ENCODE data around the gene LRCH1.

LRCH1 gene

GRCh38 chr13:46745062-46745461, 192.1 kb downstream of the LRCH1 start:
- DNase-seq: no peak

GRCh38 chr13:46745706-46746105, 192.7 kb downstream of the LRCH1 start:
- no peak overlapping the region for H3K14ac ChIP-seq (ENCODE audit: low read length in 2 of 2)
- no peak overlapping the region for H3K9ac ChIP-seq (ENCODE audit: low read length)
- H2BK120ac ChIP-seq (ENCODE audit: low read depth, low read length): no peak overlapping the region
- H4K91ac ChIP-seq (ENCODE audit: low read length): no peak overlapping the region
- H2BK5ac ChIP-seq (ENCODE audit: low read depth, low read length, poor library complexity, severe bottlenecking): no peak overlapping the region
- H2BK12ac ChIP-seq (ENCODE audit: low read length in 2 of 2): no peak overlapping the region
- no peak overlapping the region for H4K8ac ChIP-seq (ENCODE audit: low read length)
- no peaks in the 10 kb centered on the region for H3K27me3 ChIP-seq (ENCODE audit: control insufficient read depth in 1 of 2, insufficient read depth in 1 of 2, low read length in 2 of 2)
- H3K4ac ChIP-seq (ENCODE audit: low read depth in 1 of 2, low read length in 2 of 2): no peak overlapping the region
- no peak overlapping the region for H3K4me2 ChIP-seq (ENCODE audit: low read length, poor library complexity, severe bottlenecking)
- peaks cover 40 to 76% of the 10 kb centered on the region in 2 experiments for H3K36me3 ChIP-seq (ENCODE audit: control insufficient read depth in 1 of 2, insufficient read depth in 2 of 2, low read depth in 1 of 2, low read length in 2 of 2)
- no peak overlapping the region for H2AK5ac ChIP-seq (ENCODE audit: low read length, severe bottlenecking)
- H3K27ac ChIP-seq (ENCODE audit: low read length, poor library complexity, severe bottlenecking): no peak overlapping the region
- no peak overlapping the region for H3K4me3 ChIP-seq (ENCODE audit: insufficient read depth in 1 of 2, low read depth in 1 of 2, low read length in 2 of 2)
- no peaks in the 10 kb centered on the region for H3K9me3 ChIP-seq (ENCODE audit: control insufficient read depth, low read length)
- no peak overlapping the region for H3K18ac ChIP-seq (ENCODE audit: low read depth in 1 of 2, low read length in 2 of 2)
- no peak overlapping the region for H2BK15ac ChIP-seq (ENCODE audit: low read depth, poor library complexity, severe bottlenecking)
- DNase-seq: no peak
- H3K79me1 ChIP-seq (replicated peaks; ENCODE audit: low read length, poor library complexity, severe bottlenecking): peaks cover 12% of the 10 kb centered on the region
- WGBS: 97% methylated on average over 2 of the region's 4 CpGs
- no peaks in the 10 kb centered on the region for H3K4me1 ChIP-seq (ENCODE audit: control insufficient read depth, insufficient read depth, low read depth, low read length)
- H3K23ac ChIP-seq (ENCODE audit: low read length in 2 of 2): no peak overlapping the region
- H2AFZ ChIP-seq (ENCODE audit: low read depth, low read length): no peak overlapping the region

More at GRCh38 chr13:46745062-46745461, 192.1 kb downstream of the LRCH1 start:
- peaks cover 37 to 72% of the 10 kb centered on the region in 2 experiments for H3K36me3 ChIP-seq (ENCODE audit: control insufficient read depth in 1 of 2, insufficient read depth in 2 of 2, low read depth in 1 of 2, low read length in 2 of 2)
- H3K23ac ChIP-seq (ENCODE audit: low read length in 2 of 2): no peak overlapping the region
- no peak overlapping the region for H4K91ac ChIP-seq (ENCODE audit: low read length)
- peaks cover 12% of the 10 kb centered on the region for H3K79me1 ChIP-seq (replicated peaks; ENCODE audit: low read length, poor library complexity, severe bottlenecking)
- no peak overlapping the region for H3K4me2 ChIP-seq (ENCODE audit: low read length, poor library complexity, severe bottlenecking)
- H2AK5ac ChIP-seq (ENCODE audit: low read length, severe bottlenecking): no peak overlapping the region
- no peak overlapping the region for H3K4ac ChIP-seq (ENCODE audit: low read depth in 1 of 2, low read length in 2 of 2)
- H2BK120ac ChIP-seq (ENCODE audit: low read depth, low read length): no peak overlapping the region
- H3K14ac ChIP-seq (ENCODE audit: low read length in 2 of 2): no peak overlapping the region
- H2BK12ac ChIP-seq (ENCODE audit: low read length in 2 of 2): no peak overlapping the region
- no peak overlapping the region for H3K18ac ChIP-seq (ENCODE audit: low read depth in 1 of 2, low read length in 2 of 2)
- H3K27ac ChIP-seq (ENCODE audit: low read length, poor library complexity, severe bottlenecking): no peak overlapping the region
- H4K8ac ChIP-seq (ENCODE audit: low read length): no peak overlapping the region
- H2BK15ac ChIP-seq (ENCODE audit: low read depth, poor library complexity, severe bottlenecking): no peak overlapping the region
- H3K9me3 ChIP-seq (ENCODE audit: control insufficient read depth, low read length): no peaks in the 10 kb centered on the region
- no peaks in the 10 kb centered on the region for H3K27me3 ChIP-seq (ENCODE audit: control insufficient read depth in 1 of 2, insufficient read depth in 1 of 2, low read length in 2 of 2)
- no peaks in the 10 kb centered on the region for H3K4me1 ChIP-seq (ENCODE audit: control insufficient read depth, insufficient read depth, low read depth, low read length)
- H3K9ac ChIP-seq (ENCODE audit: low read length): no peak overlapping the region
- WGBS: 99% methylated on average over 4 of the region's 4 CpGs
- no peak overlapping the region for H2AFZ ChIP-seq (ENCODE audit: low read depth, low read length)
- no peak overlapping the region for H2BK5ac ChIP-seq (ENCODE audit: low read depth, low read length, poor library complexity, severe bottlenecking)
- no peak overlapping the region for H3K4me3 ChIP-seq (ENCODE audit: insufficient read depth in 1 of 2, low read depth in 1 of 2, low read length in 2 of 2)

- Histone ChIP-seq H3K36me3 (ENCODE audit: control insufficient read depth in 1 of 2, insufficient read depth in 2 of 2, low read depth in 1 of 2, low read length in 2 of 2) (peaks cover 39 to 68% of the 10 kb centered on the region in 2 experiments), H3K23ac (ENCODE audit: low read length in 2 of 2) (no peak overlapping the region), H2BK120ac (ENCODE audit: low read depth, low read length) (no peak overlapping the region), H2BK5ac (ENCODE audit: low read depth, low read length, poor library complexity, severe bottlenecking) (no peak overlapping the region), H3K4ac (ENCODE audit: low read depth in 1 of 2, low read length in 2 of 2) (no peak overlapping the region), H2AFZ (ENCODE audit: low read depth, low read length) (no peak overlapping the region), H3K4me2 (ENCODE audit: low read length, poor library complexity, severe bottlenecking) (no peak overlapping the region), H3K27ac (ENCODE audit: low read length, poor library complexity, severe bottlenecking) (no peak overlapping the region), H2BK12ac (ENCODE audit: low read length in 2 of 2) (no peak overlapping the region), H3K9me3 (ENCODE audit: control insufficient read depth, low read length) (no peaks in the 10 kb centered on the region), H3K4me3 (ENCODE audit: insufficient read depth in 1 of 2, low read depth in 1 of 2, low read length in 2 of 2) (no peak overlapping the region), H3K79me1 (replicated peaks; ENCODE audit: low read length, poor library complexity, severe bottlenecking) (peaks cover 9% of the 10 kb centered on the region), H3K14ac (ENCODE audit: low read length in 2 of 2) (no peak overlapping the region), H3K18ac (ENCODE audit: low read depth in 1 of 2, low read length in 2 of 2) (no peak overlapping the region), H4K8ac (ENCODE audit: low read length) (no peak overlapping the region), H2AK5ac (ENCODE audit: low read length, severe bottlenecking) (no peak overlapping the region), H3K9ac (ENCODE audit: low read length) (no peak overlapping the region), H2BK15ac (ENCODE audit: low read depth, poor library complexity, severe bottlenecking) (no peak overlapping the region), H3K4me1 (ENCODE audit: control insufficient read depth, insufficient read depth, low read depth, low read length) (no peaks in the 10 kb centered on the region), H4K91ac (ENCODE audit: low read length) (no peak overlapping the region), H3K27me3 (ENCODE audit: control insufficient read depth in 1 of 2, insufficient read depth in 1 of 2, low read length in 2 of 2) (no peaks in the 10 kb centered on the region)
- DNase-seq: no peak
- WGBS: 96% methylated on average over 7 of the region's 8 CpGs
These were observed 194.3 kb downstream of the LRCH1 start for GRCh38 chr13:46747031-46747820.

- peaks cover 37 to 69% of the 10 kb centered on the region in 2 experiments for H3K36me3 ChIP-seq (ENCODE audit: control insufficient read depth in 1 of 2, insufficient read depth in 2 of 2, low read depth in 1 of 2, low read length in 2 of 2)
- H4K91ac ChIP-seq (ENCODE audit: low read length): no peak overlapping the region
- H3K18ac ChIP-seq (ENCODE audit: low read depth in 1 of 2, low read length in 2 of 2): no peak overlapping the region
- no peak overlapping the region for H3K4me3 ChIP-seq (ENCODE audit: insufficient read depth in 1 of 2, low read depth in 1 of 2, low read length in 2 of 2)
- no peaks in the 10 kb centered on the region for H3K27me3 ChIP-seq (ENCODE audit: control insufficient read depth in 1 of 2, insufficient read depth in 1 of 2, low read length in 2 of 2)
- H2BK15ac ChIP-seq (ENCODE audit: low read depth, poor library complexity, severe bottlenecking): no peak overlapping the region
- no peak overlapping the region for H2BK5ac ChIP-seq (ENCODE audit: low read depth, low read length, poor library complexity, severe bottlenecking)
- H3K27ac ChIP-seq (ENCODE audit: low read length, poor library complexity, severe bottlenecking): no peak overlapping the region
- H2BK12ac ChIP-seq (ENCODE audit: low read length in 2 of 2): no peak overlapping the region
- H3K9ac ChIP-seq (ENCODE audit: low read length): no peak overlapping the region
- H3K79me1 ChIP-seq (replicated peaks; ENCODE audit: low read length, poor library complexity, severe bottlenecking): peaks cover 9% of the 10 kb centered on the region
- H3K9me3 ChIP-seq (ENCODE audit: control insufficient read depth, low read length): no peaks in the 10 kb centered on the region
- no peak overlapping the region for H2AFZ ChIP-seq (ENCODE audit: low read depth, low read length)
- H2BK120ac ChIP-seq (ENCODE audit: low read depth, low read length): no peak overlapping the region
- H4K8ac ChIP-seq (ENCODE audit: low read length): no peak overlapping the region
- H3K4me1 ChIP-seq (ENCODE audit: control insufficient read depth, insufficient read depth, low read depth, low read length): no peaks in the 10 kb centered on the region
- 61% methylated on average over 4 of the region's 4 CpGs for WGBS
- no peak overlapping the region for H3K4me2 ChIP-seq (ENCODE audit: low read length, poor library complexity, severe bottlenecking)
- no peak overlapping the region for H3K23ac ChIP-seq (ENCODE audit: low read length in 2 of 2)
- H2AK5ac ChIP-seq (ENCODE audit: low read length, severe bottlenecking): no peak overlapping the region
- no peak for DNase-seq
- no peak overlapping the region for H3K14ac ChIP-seq (ENCODE audit: low read length in 2 of 2)
- H3K4ac ChIP-seq (ENCODE audit: low read depth in 1 of 2, low read length in 2 of 2): no peak overlapping the region
These were observed 195.3 kb downstream of the LRCH1 start for GRCh38 chr13:46748300-46748699.
